Fibroblast of pulmonary artery (primary cell): ENCODE data around the gene NT5C.

Experiments used
- DNase-seq: peaks from one replicate; pipeline ENCODE4 v3.0.0-alpha.2; 2010; ENCODE audit warnings: low read depth
- H3K4me3 ChIP-seq: replicated peaks from 2 replicates; pipeline ENCODE4 v1.5.1; 2011; ENCODE audit warnings: low read depth, mild to moderate bottlenecking, control low read depth, low read length, moderate library complexity
- TF ChIP-seq, protein P1 (sequence below): IDR thresholded peaks from 2 replicates; pipeline ENCODE4 v1.5.1; 2011; ENCODE audit warnings: mild to moderate bottlenecking, control low read depth, low read length, inconsistent platforms; ENCODE audit errors: missing control alignments

Gene NT5C

DNA sequence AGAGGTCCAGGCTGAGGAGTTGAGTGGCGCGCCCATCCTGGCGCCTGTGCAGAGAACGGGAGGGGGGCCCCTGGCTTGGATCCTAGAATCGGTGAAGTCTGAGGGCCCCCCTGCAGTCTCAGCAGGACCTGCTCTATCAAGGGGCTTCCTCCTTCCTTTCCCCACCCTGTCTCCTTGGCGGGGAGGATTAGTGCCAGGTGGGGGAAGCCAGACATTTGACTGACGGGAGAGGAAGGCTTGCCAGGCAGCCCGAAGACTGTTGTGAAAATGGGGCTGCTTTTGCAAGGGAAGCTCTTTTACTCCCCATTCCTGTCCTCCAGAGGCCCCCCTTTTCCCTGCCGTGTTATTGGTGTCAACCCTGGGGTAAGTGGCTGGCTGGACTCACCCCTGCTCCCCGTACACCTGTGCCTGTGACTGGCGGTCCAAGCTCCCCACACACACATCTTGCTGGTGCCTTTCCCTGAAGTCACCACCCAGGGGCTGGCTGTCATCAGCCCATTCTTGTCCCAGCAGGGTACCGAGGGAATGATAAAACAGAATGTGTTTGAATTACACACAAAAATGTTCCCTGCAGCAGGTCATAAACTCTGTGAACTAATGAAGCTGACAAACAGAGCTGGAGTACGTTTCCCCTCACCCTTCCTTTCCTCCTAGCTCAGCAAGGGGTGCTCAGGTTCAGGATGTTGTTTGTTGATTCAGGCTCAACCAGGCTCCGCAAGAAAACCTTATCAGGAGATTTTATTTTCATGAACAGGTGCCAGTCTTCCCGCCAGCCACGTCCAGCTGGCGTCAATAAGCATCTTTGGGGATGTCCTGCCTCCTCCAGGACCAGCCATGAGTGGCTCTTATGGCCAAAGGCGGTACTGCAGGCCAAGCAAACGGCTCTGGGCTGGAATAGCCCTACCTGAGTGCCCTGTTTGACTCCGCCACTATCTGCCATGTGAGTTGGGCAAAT, 26.1 kb downstream of the NT5C start:
- no peak overlapping the region for H3K4me3 ChIP-seq
- peak; percentile 51 for DNase-seq
- TF ChIP-seq, protein P1, sequence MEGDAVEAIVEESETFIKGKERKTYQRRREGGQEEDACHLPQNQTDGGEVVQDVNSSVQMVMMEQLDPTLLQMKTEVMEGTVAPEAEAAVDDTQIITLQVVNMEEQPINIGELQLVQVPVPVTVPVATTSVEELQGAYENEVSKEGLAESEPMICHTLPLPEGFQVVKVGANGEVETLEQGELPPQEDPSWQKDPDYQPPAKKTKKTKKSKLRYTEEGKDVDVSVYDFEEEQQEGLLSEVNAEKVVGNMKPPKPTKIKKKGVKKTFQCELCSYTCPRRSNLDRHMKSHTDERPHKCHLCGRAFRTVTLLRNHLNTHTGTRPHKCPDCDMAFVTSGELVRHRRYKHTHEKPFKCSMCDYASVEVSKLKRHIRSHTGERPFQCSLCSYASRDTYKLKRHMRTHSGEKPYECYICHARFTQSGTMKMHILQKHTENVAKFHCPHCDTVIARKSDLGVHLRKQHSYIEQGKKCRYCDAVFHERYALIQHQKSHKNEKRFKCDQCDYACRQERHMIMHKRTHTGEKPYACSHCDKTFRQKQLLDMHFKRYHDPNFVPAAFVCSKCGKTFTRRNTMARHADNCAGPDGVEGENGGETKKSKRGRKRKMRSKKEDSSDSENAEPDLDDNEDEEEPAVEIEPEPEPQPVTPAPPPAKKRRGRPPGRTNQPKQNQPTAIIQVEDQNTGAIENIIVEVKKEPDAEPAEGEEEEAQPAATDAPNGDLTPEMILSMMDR: peak; percentile 74

DNA sequence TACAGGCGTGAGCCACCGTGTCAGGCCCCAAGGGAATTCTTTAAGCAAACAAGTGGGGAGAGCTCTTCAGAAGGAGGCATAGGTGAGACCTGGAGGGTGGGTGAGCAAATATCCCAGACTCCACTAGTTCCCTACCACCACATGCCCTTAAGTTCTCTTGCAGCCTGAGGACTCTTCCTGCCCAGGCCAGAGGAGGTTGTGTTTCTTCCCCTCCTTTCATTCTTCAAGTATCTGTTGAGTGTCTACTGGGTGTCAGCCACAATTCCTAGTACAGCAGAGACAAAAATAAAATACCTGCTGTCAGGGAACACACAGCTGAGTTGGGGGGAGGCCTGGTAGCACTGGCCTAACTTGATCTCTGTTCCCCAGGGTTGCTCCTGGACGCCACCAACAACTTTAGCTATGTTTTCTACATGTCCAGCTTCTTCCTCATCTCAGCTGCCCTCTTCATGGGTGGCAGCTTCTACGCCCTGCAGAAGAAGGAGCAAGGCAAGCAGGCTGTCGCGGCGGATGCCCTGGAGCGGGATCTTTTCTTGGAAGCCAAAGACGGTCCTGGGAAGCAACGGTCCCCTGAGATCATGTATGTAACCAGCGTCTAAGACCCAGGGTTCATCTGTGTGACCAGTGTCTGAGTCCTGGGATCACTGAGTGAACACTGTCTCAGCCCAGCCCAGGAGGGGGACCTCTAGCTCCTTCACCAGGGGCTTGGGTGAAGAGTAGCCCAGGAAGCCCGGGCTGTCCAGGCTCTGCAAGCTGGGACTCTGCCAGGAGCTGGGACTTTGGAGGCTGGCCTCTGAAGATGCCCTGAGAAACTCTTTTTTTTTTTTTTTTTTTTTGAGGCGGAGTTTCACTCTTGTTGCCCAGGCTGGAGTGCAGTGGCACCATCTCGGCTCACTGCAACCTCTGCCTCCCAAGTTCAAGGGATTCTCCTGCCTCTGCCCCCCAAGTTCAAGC, 27.7 kb downstream of the NT5C start:
- no peak overlapping the region for H3K4me3 ChIP-seq
- DNase-seq: no peak
- TF ChIP-seq, protein P1: no peak

DNA sequence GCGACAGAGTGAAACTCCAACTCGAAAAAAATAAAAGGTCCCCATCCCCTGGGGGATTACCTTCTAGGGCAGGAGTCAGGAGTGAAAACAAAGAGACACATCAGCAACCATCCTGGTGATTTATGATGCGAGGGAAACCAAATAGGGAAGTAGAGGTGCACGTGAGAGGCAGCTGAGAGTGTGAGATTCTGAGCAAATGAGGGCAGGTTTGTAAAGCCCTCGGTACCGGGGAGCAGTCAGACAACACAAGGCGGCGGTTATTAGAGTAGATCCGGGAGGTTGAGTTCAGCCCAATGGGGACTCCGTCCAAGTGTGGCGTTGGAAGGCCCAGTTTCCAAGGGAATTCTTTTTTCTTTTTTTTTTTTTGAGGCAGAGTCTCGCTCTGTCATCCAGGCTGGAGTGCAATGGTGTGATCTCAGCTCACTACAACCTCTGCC, 29.1 kb downstream of the NT5C start:
- H3K4me3 ChIP-seq: no peak overlapping the region
- DNase-seq: no peak
- TF ChIP-seq, protein P1: no peak

DNA sequence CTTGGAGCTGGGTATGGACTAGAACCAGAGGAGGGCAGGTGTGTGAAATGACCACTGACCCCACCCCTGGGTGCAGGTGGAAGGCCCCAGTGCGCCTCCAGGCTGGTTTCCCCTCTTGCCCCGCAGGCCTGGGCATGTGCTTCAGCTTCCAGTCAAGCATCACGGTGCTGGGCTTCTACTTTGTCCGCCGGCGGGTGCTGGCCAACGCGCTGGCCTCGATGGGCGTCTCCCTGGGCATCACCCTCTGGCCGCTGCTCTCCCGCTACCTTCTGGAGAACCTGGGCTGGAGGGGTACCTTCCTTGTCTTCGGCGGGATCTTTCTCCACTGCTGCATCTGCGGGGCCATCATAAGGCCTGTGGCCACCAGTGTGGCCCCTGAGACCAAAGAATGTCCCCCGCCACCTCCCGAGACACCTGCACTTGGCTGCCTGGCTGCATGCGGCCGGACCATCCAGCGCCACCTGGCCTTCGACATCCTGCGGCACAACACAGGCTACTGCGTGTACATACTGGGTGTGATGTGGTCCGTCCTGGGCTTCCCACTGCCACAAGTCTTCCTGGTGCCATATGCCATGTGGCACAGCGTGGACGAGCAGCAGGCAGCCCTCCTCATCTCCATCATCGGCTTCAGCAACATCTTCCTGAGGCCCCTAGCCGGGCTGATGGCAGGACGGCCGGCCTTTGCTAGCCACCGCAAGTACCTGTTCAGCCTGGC, 31.5 kb downstream of the NT5C start:
- TF ChIP-seq, protein P1: no peak
- H3K4me3 ChIP-seq: no peak overlapping the region
- no peak for DNase-seq

DNA sequence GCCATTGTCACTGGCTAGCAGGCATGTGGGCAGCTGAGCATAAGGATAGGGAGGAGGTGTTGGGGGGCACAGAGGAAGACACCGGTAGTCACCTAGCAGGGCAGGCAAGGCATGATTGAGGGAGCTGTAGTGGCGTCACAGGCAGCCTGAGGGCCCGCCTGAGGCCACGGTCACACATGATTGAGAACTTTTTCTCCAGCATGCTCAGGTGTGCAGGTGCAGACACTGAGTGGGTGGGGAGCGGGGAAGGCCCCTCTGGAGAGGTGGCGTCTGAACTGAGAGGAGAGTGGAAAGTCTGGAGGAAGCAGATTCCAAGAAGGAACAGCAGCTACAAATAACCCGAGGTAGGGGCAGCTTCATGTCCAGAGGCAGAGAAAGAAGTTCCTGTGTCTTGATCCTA, 32.7 kb downstream of the NT5C start:
- no peak for DNase-seq
- H3K4me3 ChIP-seq: no peak overlapping the region
- TF ChIP-seq, protein P1: no peak

DNA sequence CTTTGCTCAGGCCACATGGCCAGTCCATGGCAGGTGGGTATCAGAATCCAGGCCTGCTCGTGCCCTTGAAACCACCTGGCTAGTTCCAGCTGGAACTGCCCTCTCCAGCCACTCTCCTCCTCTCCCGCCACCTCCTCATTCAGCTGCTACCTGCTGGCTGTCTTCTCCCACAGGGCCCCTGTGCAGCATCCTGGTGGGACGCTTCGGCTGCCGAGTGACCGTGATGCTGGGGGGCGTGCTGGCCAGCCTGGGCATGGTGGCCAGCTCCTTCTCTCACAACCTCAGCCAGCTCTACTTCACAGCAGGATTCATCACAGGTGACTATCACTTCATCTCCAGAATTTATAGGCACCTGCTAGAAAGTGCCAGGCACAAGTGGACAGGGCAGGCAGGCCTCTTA, 33.7 kb downstream of the NT5C start:
- TF ChIP-seq, protein P1: no peak
- H3K4me3 ChIP-seq: no peak overlapping the region
- DNase-seq: no peak
